ENCODE results near the gene AKT2. TPM values are rescaled to one million over a fixed set of nuclear protein-coding genes. Genes with fewer than 3 reads are reported as not detected.

Gene AKT2
- total RNA-seq, 1 donor from 2014 or later: 200 TPM

- TF ChIP-seq, protein P1, sequence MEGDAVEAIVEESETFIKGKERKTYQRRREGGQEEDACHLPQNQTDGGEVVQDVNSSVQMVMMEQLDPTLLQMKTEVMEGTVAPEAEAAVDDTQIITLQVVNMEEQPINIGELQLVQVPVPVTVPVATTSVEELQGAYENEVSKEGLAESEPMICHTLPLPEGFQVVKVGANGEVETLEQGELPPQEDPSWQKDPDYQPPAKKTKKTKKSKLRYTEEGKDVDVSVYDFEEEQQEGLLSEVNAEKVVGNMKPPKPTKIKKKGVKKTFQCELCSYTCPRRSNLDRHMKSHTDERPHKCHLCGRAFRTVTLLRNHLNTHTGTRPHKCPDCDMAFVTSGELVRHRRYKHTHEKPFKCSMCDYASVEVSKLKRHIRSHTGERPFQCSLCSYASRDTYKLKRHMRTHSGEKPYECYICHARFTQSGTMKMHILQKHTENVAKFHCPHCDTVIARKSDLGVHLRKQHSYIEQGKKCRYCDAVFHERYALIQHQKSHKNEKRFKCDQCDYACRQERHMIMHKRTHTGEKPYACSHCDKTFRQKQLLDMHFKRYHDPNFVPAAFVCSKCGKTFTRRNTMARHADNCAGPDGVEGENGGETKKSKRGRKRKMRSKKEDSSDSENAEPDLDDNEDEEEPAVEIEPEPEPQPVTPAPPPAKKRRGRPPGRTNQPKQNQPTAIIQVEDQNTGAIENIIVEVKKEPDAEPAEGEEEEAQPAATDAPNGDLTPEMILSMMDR (IDR thresholded peaks at IDR 0.05; ENCODE audit: unreplicated experiment): no peak
- H3K9me3 Mint-ChIP-seq: no peaks in the 10 kb centered on the region
- no peaks in the 10 kb centered on the region for H3K36me3 Mint-ChIP-seq
- no peak overlapping the region for H3K27ac Mint-ChIP-seq
- H3K27me3 Mint-ChIP-seq (ENCODE audit: low read depth): no peaks in the 10 kb centered on the region
- H3K4me1 Mint-ChIP-seq: peaks cover 4% of the 10 kb centered on the region
- H3K4me3 Mint-ChIP-seq: no peak overlapping the region
- no peak for DNase-seq (ENCODE audit: low spot score in 2 of 2, unreplicated experiment in 2 of 2)
Measured at GRCh38 chr19:40309666-40310065, 24.5 kb upstream of the AKT2 start.

DNA sequence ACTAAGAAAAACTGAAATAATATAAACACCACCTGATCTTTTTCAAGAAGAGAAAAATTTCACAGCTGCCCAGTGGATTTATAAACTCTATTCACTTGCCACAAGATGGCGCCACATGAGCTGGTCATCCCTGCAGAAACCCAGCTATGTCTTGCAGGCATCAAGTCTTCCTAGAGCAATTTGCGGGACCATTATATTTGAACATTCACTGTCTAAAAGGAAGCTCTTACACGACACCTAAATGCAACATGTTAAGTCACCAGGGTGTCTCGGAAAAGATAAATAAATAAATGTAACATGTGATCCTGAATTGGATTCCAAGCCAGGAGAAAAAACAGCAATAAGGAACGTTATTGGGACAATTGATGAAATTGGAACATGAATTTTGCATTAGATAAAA, 20.3 kb upstream of the AKT2 start:
- Mint-ChIP-seq H3K36me3 (no peaks in the 10 kb centered on the region), H3K4me3 (no peak overlapping the region), H3K27me3 (ENCODE audit: low read depth) (no peaks in the 10 kb centered on the region), H3K4me1 (peaks cover 22% of the 10 kb centered on the region), H3K27ac (peak overlapping the region; percentile 4), H3K9me3 (no peaks in the 10 kb centered on the region)
- peak; percentile 70 to 81 for DNase-seq (ENCODE audit: low spot score in 2 of 2, unreplicated experiment in 2 of 2)
- TF ChIP-seq, protein P1 (IDR thresholded peaks at IDR 0.05; ENCODE audit: unreplicated experiment): peak; percentile 73

- no peak for DNase-seq (ENCODE audit: low spot score in 2 of 2, unreplicated experiment in 2 of 2)
- no peaks in the 10 kb centered on the region for H3K27me3 Mint-ChIP-seq (ENCODE audit: low read depth)
- peaks cover 22% of the 10 kb centered on the region for H3K4me1 Mint-ChIP-seq
- no peaks in the 10 kb centered on the region for H3K9me3 Mint-ChIP-seq
- peak overlapping the region; percentile 77 for H3K27ac Mint-ChIP-seq
- no peak overlapping the region for H3K4me3 Mint-ChIP-seq
- TF ChIP-seq, protein P1 (IDR thresholded peaks at IDR 0.05; ENCODE audit: unreplicated experiment): no peak
- no peaks in the 10 kb centered on the region for H3K36me3 Mint-ChIP-seq
Measured at GRCh38 chr19:40304306-40304705, 19.2 kb upstream of the AKT2 start.

GRCh38 chr19:40303765-40304164, 18.6 kb upstream of the AKT2 start:
- Mint-ChIP-seq H3K4me3 (no peak overlapping the region), H3K27me3 (ENCODE audit: low read depth) (no peaks in the 10 kb centered on the region), H3K9me3 (no peaks in the 10 kb centered on the region), H3K4me1 (peaks cover 22% of the 10 kb centered on the region), H3K27ac (peak overlapping the region; percentile 77), H3K36me3 (no peaks in the 10 kb centered on the region)
- no peak for DNase-seq (ENCODE audit: low spot score in 2 of 2, unreplicated experiment in 2 of 2)
- TF ChIP-seq, protein P1 (IDR thresholded peaks at IDR 0.05; ENCODE audit: unreplicated experiment): no peak

GRCh38 chr19:40302224-40303011, 17.3 kb upstream of the AKT2 start:
- H3K27ac Mint-ChIP-seq: peak overlapping the region; percentile 71
- TF ChIP-seq, protein P1 (IDR thresholded peaks at IDR 0.05; ENCODE audit: unreplicated experiment): no peak
- no peak overlapping the region for H3K4me3 Mint-ChIP-seq
- no peaks in the 10 kb centered on the region for H3K27me3 Mint-ChIP-seq (ENCODE audit: low read depth)
- no peak for DNase-seq (ENCODE audit: low spot score in 2 of 2, unreplicated experiment in 2 of 2)
- H3K4me1 Mint-ChIP-seq: peaks cover 22% of the 10 kb centered on the region
- H3K36me3 Mint-ChIP-seq: no peaks in the 10 kb centered on the region
- H3K9me3 Mint-ChIP-seq: no peaks in the 10 kb centered on the region
